ENCODE measurements around the gene FCN1.

DNA sequence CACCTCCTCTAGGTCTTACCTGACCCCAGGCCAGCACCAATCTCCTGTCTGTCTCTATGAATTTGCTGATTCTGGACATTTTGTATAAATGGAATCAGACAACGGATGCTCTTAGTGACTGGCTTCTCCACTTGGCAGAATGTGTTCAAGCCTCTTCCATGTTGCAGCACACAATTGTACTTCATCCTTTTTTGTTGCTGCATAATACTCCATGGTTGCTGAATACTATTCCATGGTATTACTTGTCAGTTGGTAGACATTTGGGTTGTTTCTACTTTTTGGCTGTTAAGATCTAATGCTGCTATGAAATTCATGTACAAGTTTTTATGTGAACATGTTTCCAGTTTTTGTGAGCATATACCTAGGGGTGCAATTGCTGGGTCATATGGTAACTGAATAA lies 34.3 kb upstream of the FCN1 start:
- no peak for TF ChIP-seq POLR2A (IDR thresholded peaks at IDR 0.05; ENCODE audit: low read depth)
- TF ChIP-seq CTCF (IDR thresholded peaks at IDR 0.05) = no peak
- no peak for TF ChIP-seq POLR2AphosphoS5 (IDR thresholded peaks at IDR 0.05)
- TF ChIP-seq EP300 (IDR thresholded peaks at IDR 0.05) = no peak

Data from esophagus muscularis mucosa (tissue), 4 donors.